Measurements from ENCODE around the gene OGFOD2. TPM values are rescaled to one million over a fixed set of nuclear protein-coding genes. Genes with fewer than 3 reads are reported as not detected.

OGFOD2 gene
- total and polyA plus RNA-seq, 3 donors from 2014 or later, result 35.0 to 56.5 (median 47.2) TPM

DNA sequence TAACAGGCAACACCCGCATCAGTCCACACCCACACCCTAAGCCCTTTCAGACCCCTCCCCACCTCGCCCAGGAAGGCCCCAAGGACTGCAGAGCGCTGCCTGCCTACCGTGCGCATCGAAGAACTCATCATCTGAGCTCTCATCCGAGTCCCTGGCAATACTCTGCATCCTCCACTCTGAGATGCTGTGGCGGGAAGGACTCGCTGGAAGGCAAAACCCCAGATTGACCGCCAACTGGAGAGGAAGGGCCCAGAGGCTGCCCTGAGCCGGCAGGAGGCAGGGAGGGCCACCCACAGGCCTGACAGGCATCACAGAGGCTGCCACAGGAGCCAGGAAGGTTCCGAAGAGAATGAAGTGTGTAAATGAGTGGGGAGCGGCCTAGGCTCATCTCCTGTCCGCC is 29.2 kb downstream of the OGFOD2 start:
- TF ChIP-seq, protein P1, sequence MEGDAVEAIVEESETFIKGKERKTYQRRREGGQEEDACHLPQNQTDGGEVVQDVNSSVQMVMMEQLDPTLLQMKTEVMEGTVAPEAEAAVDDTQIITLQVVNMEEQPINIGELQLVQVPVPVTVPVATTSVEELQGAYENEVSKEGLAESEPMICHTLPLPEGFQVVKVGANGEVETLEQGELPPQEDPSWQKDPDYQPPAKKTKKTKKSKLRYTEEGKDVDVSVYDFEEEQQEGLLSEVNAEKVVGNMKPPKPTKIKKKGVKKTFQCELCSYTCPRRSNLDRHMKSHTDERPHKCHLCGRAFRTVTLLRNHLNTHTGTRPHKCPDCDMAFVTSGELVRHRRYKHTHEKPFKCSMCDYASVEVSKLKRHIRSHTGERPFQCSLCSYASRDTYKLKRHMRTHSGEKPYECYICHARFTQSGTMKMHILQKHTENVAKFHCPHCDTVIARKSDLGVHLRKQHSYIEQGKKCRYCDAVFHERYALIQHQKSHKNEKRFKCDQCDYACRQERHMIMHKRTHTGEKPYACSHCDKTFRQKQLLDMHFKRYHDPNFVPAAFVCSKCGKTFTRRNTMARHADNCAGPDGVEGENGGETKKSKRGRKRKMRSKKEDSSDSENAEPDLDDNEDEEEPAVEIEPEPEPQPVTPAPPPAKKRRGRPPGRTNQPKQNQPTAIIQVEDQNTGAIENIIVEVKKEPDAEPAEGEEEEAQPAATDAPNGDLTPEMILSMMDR (IDR thresholded peaks at IDR 0.05), result no peak
- TF ChIP-seq POLR2A (IDR thresholded peaks at IDR 0.05), result no peak
- Histone ChIP-seq H3K27ac (no peak overlapping the region), H3K27me3 (no peaks in the 10 kb centered on the region), H3K36me3 (ENCODE audit: low read depth, missing control alignments) (no peaks in the 10 kb centered on the region), H3K4me1 (no peaks in the 10 kb centered on the region), H3K4me3 (no peak overlapping the region), H3K9me3 (no peaks in the 10 kb centered on the region)
- WGBS, 2 donors, result 83 to 89% methylated on average over 7 to 14 of the region's 14 CpGs
- DNase-seq, result no peak
- intact Hi-C loops (cut with DNase I; ENCODE audit: low total_unique reads), result no loop called here

GRCh38 chr12:123005081-123005626 is 30.1 kb downstream of the OGFOD2 start:
- no peak overlapping the region for H3K4me3 ChIP-seq
- WGBS, 2 donors, result 92 to 93% methylated on average over 12 to 22 of the region's 22 CpGs
- no peaks in the 10 kb centered on the region for H3K4me1 ChIP-seq
- H3K27me3 ChIP-seq, result no peaks in the 10 kb centered on the region
- TF ChIP-seq, protein P1 (IDR thresholded peaks at IDR 0.05), result no peak
- no peak for TF ChIP-seq POLR2A (IDR thresholded peaks at IDR 0.05)
- intact Hi-C loops (cut with DNase I; ENCODE audit: low total_unique reads), result no loop called here
- no peak for DNase-seq
- H3K9me3 ChIP-seq, result no peaks in the 10 kb centered on the region
- H3K27ac ChIP-seq, result no peak overlapping the region
- H3K36me3 ChIP-seq (ENCODE audit: low read depth, missing control alignments), result no peaks in the 10 kb centered on the region

DNA sequence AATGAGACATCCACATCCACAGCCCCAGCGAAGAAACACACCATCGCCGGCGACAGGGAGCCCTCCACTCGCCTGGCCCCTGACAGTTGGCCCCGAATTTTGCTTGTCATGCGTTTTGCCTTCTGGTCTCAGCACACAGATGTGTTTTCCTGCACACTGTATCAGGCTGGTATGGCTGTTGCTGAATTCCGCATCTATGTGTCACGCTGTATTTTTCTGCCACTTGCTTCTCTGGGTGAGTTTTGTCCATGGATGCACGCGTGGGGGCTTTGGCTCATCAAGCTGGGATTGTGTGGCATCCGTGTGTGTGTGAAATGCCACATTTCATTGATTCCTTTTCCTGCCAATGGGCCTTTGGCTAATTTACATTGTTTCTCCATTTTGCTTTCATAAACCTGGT is 31.9 kb downstream of the OGFOD2 start:
- TF ChIP-seq, protein P1 (IDR thresholded peaks at IDR 0.05), result no peak
- no peak for TF ChIP-seq POLR2A (IDR thresholded peaks at IDR 0.05)
- H3K27me3 ChIP-seq, result no peaks in the 10 kb centered on the region

DNA sequence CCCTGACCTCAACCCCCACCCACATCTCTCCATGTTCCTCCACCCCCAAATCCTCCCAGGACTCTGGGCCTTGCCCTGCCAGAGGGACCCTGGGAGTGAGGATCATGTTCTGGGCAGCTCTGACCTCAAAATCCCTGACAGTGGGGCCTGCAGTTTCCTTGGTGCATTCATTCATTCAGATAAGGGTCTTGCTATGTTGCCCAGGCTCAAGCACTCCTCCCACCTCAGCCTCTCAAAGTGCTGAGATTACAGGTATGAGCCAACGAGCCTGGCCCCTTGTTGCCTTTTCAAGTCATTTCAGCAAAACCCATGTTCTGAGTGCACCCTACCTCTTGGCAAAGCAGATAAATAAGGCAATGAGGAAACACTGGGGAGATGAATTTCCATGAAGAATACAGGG is 35.1 kb downstream of the OGFOD2 start:
- no peak for DNase-seq
- no peak overlapping the region for H3K27ac ChIP-seq
- WGBS, 2 donors, result 92 to 93% methylated on average over 1 of the region's 1 CpG
- no peaks in the 10 kb centered on the region for H3K27me3 ChIP-seq
- H3K4me1 ChIP-seq, result no peaks in the 10 kb centered on the region
- intact Hi-C loops (cut with DNase I; ENCODE audit: low total_unique reads), result no loop called here
- TF ChIP-seq, protein P1 (IDR thresholded peaks at IDR 0.05), result no peak
- TF ChIP-seq POLR2A (IDR thresholded peaks at IDR 0.05), result no peak
- H3K4me3 ChIP-seq, result no peak overlapping the region
- H3K36me3 ChIP-seq (ENCODE audit: low read depth, missing control alignments), result no peaks in the 10 kb centered on the region
- no peaks in the 10 kb centered on the region for H3K9me3 ChIP-seq

More for the DNA sequence above, 31.9 kb downstream of the OGFOD2 start:
- H3K36me3 ChIP-seq (ENCODE audit: low read depth, missing control alignments), result no peaks in the 10 kb centered on the region
- H3K4me3 ChIP-seq, result no peak overlapping the region
- 82 to 89% methylated on average over 12 of the region's 12 CpGs for WGBS, 2 donors
- no peaks in the 10 kb centered on the region for H3K4me1 ChIP-seq
- H3K27ac ChIP-seq, result no peak overlapping the region
- no peaks in the 10 kb centered on the region for H3K9me3 ChIP-seq
- intact Hi-C loops (cut with DNase I; ENCODE audit: low total_unique reads), result no loop called here
- no peak for DNase-seq

- Histone ChIP-seq H3K27me3 (no peaks in the 10 kb centered on the region), H3K4me1 (no peaks in the 10 kb centered on the region), H3K36me3 (ENCODE audit: low read depth, missing control alignments) (no peaks in the 10 kb centered on the region), H3K27ac (no peak overlapping the region), H3K4me3 (no peak overlapping the region), H3K9me3 (no peaks in the 10 kb centered on the region)
- DNase-seq, result no peak
- 89 to 94% methylated on average over 4 of the region's 4 CpGs for WGBS, 2 donors
- intact Hi-C loops (cut with DNase I; ENCODE audit: low total_unique reads), result no loop called here
- TF ChIP-seq, protein P1 (IDR thresholded peaks at IDR 0.05), result no peak
- no peak for TF ChIP-seq POLR2A (IDR thresholded peaks at IDR 0.05)
These were observed 35.6 kb downstream of the OGFOD2 start for GRCh38 chr12:123010681-123011080.
